SU-DHL-6 (cell line): Measurements from ENCODE around the gene TTLL1.

Source experiments
- H2AFZ ChIP-seq: fragments of 200-600 bp; sonication (generic); 2 replicates; pipeline ENCODE4 v1.6.1; 2014; ENCODE audit warnings: low read depth, mild to moderate bottlenecking, moderate library complexity, mixed read lengths, antibody characterized with exemption, low read length; ENCODE audit not compliant: severe bottlenecking
- H3F3A ChIP-seq: fragments of 200-600 bp; shearing (Covaris generic); 2 replicates; pipeline ENCODE4 v1.6.0; 2016; ENCODE audit warnings: antibody characterized with exemption, mild to moderate bottlenecking; ENCODE audit not compliant: insufficient read depth
- H3K27ac ChIP-seq: fragments of 200-600 bp; sonication (generic); 2 replicates; pipeline ENCODE4 v1.5.1; 2016; ENCODE audit warnings: low read depth, mild to moderate bottlenecking, low read length, moderate library complexity, mixed read lengths
- H3K27me3 ChIP-seq: fragments of 200-600 bp; sonication (generic), shearing (Covaris generic); 2 replicates; pipeline ENCODE4 v1.6.0; 2014; ENCODE audit warnings: mild to moderate bottlenecking, low read length
- H3K36me3 ChIP-seq: fragments of 200-600 bp; sonication (generic); 2 replicates; pipeline ENCODE4 v1.6.1; 2014; ENCODE audit warnings: mild to moderate bottlenecking, low read length, mixed read lengths
- H3K4me2 ChIP-seq: fragments of 300-600, 200-600 bp; shearing (Covaris generic), sonication (generic); 2 replicates; pipeline ENCODE4 v1.6.0; 2014; ENCODE audit warnings: low read length, low read depth, mild to moderate bottlenecking; ENCODE audit not compliant: poor library complexity, severe bottlenecking
- H3K4me3 ChIP-seq: fragments of 200-600 bp; sonication (generic); 2 replicates; pipeline ENCODE4 v1.5.1; 2014; ENCODE audit warnings: antibody characterized with exemption, low read length, mild to moderate bottlenecking, mixed read lengths; ENCODE audit not compliant: insufficient read depth, poor library complexity, severe bottlenecking
- H3K79me2 ChIP-seq: fragments of 200-600 bp; sonication (generic); 2 replicates; pipeline ENCODE4 v1.6.1; 2014; ENCODE audit warnings: mild to moderate bottlenecking, low read length, moderate library complexity; ENCODE audit not compliant: insufficient read depth
- H3K9ac ChIP-seq: fragments of 200-600 bp; sonication (generic); 2 replicates; pipeline ENCODE4 v1.7.0; 2014; ENCODE audit warnings: mild to moderate bottlenecking, low read length
- H3K9me2 ChIP-seq: fragments of 200-600 bp; sonication (generic); replicated peaks from 2 replicates; pipeline ENCODE4 v1.6.1; 2014; ENCODE audit warnings: low read length; ENCODE audit not compliant: insufficient read depth
- H3K9me3 ChIP-seq: fragments of 200-600 bp; sonication (generic); 2 replicates; pipeline ENCODE4 v1.6.1; 2014; ENCODE audit warnings: low read length, mixed read lengths; ENCODE audit not compliant: insufficient read depth
- H4K20me1 ChIP-seq: fragments of 200-600 bp; sonication (generic); 2 replicates; pipeline ENCODE4 v1.6.1; 2014; ENCODE audit warnings: low read depth, mild to moderate bottlenecking, antibody characterized with exemption, low read length, moderate library complexity, mixed read lengths
- EZH2phosphoT487 ChIP-seq: fragments of 200-600 bp; sonication (generic), shearing (Covaris generic); conservative IDR thresholded peaks from 2 replicates; pipeline ENCODE4 v1.6.1; 2018; ENCODE audit warnings: mild to moderate bottlenecking, antibody characterized with exemption, low read length, moderate library complexity, mixed read lengths

Gene TTLL1

GRCh38 chr22:42990131-42990838 is 98.9 kb downstream of the TTLL1 start:
- Histone ChIP-seq H3K79me2 (peaks cover 47% of the 10 kb centered on the region), H2AFZ (no peak overlapping the region), H3K36me3 (no peaks in the 10 kb centered on the region), H3K4me2 (no peak overlapping the region), H3K9me3 (no peaks in the 10 kb centered on the region), H3K27ac (no peak overlapping the region), H3K4me3 (no peak overlapping the region), H3K27me3 (no peaks in the 10 kb centered on the region), H3F3A (no peaks in the 10 kb centered on the region), H4K20me1 (peaks cover 18% of the 10 kb centered on the region; the same call in 1 of the 2 replicates), H3K9me2 (no peaks in the 10 kb centered on the region), H3K9ac (no peak overlapping the region)
- TF ChIP-seq EZH2phosphoT487: no peak
